ENCODE results near the gene SPATA3. TPM values are rescaled to one million over a fixed set of nuclear protein-coding genes. Genes with fewer than 3 reads are reported as not detected.

SPATA3 gene
- total and polyA plus RNA-seq, 4 donors, result not detected

- no peaks in the 10 kb centered on the region for H3K9me3 ChIP-seq (ENCODE audit: control insufficient read depth in 4 of 4, low read length in 3 of 4)
- TF ChIP-seq CTCF (IDR thresholded peaks at IDR 0.05; ENCODE audit: low read depth, low read length, missing input control) (peak; percentile 6), SP1 (IDR thresholded peaks at IDR 0.05) (no peak)
- WGBS, result 1% methylated on average over 104 of the region's 104 CpGs
- peaks cover 2 to 10% (median 5%) of the 10 kb centered on the region in 4 donors for H3K36me3 ChIP-seq (ENCODE audit: control insufficient read depth in 4 of 4, insufficient read depth in 3 of 4, low read depth in 1 of 4, low read length in 3 of 4)
- H3K27me3 ChIP-seq (ENCODE audit: control insufficient read depth in 4 of 4, insufficient read depth in 4 of 4, low read length in 3 of 4), result no peaks in the 10 kb centered on the region
- peak overlapping the region; percentile 69 to 95 (median 90) for H3K4me3 ChIP-seq (ENCODE audit: low read depth in 1 of 3, low read length in 3 of 3)
- H3K9ac ChIP-seq (ENCODE audit: low read depth in 1 of 2, low read length in 2 of 2), result peak overlapping the region in 1 of 2 donors; percentile 91
- peaks cover 8 to 67% (median 58%) of the 10 kb centered on the region in 4 donors for H3K4me1 ChIP-seq (ENCODE audit: control insufficient read depth in 4 of 4, insufficient read depth in 4 of 4, low read length in 3 of 4)
- DNase-seq (ENCODE audit: low spot score), result no peak
- peak overlapping the region; percentile 85 for H3K27ac ChIP-seq (ENCODE audit: low read depth in 1 of 2, low read length in 2 of 2)
Measured at GRCh38 chr2:231037731-231038482, 42.0 kb downstream of the SPATA3 start.

GRCh38 chr2:231038483-231039293 is 42.8 kb downstream of the SPATA3 start:
- peaks cover 2 to 15% (median 8%) of the 10 kb centered on the region in 4 donors for H3K36me3 ChIP-seq (ENCODE audit: control insufficient read depth in 4 of 4, insufficient read depth in 3 of 4, low read depth in 1 of 4, low read length in 3 of 4)
- H3K4me3 ChIP-seq (ENCODE audit: low read depth in 1 of 3, low read length in 3 of 3), result peak overlapping the region; percentile 69 to 95 (median 90)
- 10% methylated on average over 21 of the region's 21 CpGs for WGBS
- H3K27me3 ChIP-seq (ENCODE audit: control insufficient read depth in 4 of 4, insufficient read depth in 4 of 4, low read length in 3 of 4), result no peaks in the 10 kb centered on the region
- TF ChIP-seq TAF1 (conservative IDR thresholded peaks at IDR 0.05), result peak; percentile 43
- TF ChIP-seq RXRA (IDR thresholded peaks at IDR 0.05), result peak in 1 of 2 donors; percentile 14
- TF ChIP-seq FOXA2 (IDR thresholded peaks at IDR 0.05), result no peak
- peak in 1 of 2 donors; percentile 14 for TF ChIP-seq HNF4A (conservative IDR thresholded peaks at IDR 0.05)
- peak; percentile 15 for TF ChIP-seq YY1 (IDR thresholded peaks at IDR 0.05)
- peaks cover 6 to 59% (median 50%) of the 10 kb centered on the region in 4 donors for H3K4me1 ChIP-seq (ENCODE audit: control insufficient read depth in 4 of 4, insufficient read depth in 4 of 4, low read length in 3 of 4)
- H3K9ac ChIP-seq (ENCODE audit: low read depth in 1 of 2, low read length in 2 of 2), result peak overlapping the region; percentile 61 to 91
- H3K27ac ChIP-seq (ENCODE audit: low read depth in 1 of 2, low read length in 2 of 2), result peak overlapping the region; percentile 85
- no peaks in the 10 kb centered on the region for H3K9me3 ChIP-seq (ENCODE audit: control insufficient read depth in 4 of 4, low read length in 3 of 4)
- DNase-seq (ENCODE audit: low spot score), result no peak

- peaks cover 6 to 55% (median 46%) of the 10 kb centered on the region in 4 donors for H3K4me1 ChIP-seq (ENCODE audit: control insufficient read depth in 4 of 4, insufficient read depth in 4 of 4, low read length in 3 of 4)
- no peaks in the 10 kb centered on the region for H3K27me3 ChIP-seq (ENCODE audit: control insufficient read depth in 4 of 4, insufficient read depth in 4 of 4, low read length in 3 of 4)
- H3K36me3 ChIP-seq (ENCODE audit: control insufficient read depth in 4 of 4, insufficient read depth in 3 of 4, low read depth in 1 of 4, low read length in 3 of 4), result peaks cover 2 to 19% (median 8%) of the 10 kb centered on the region in 4 donors
- H3K4me3 ChIP-seq (ENCODE audit: low read depth in 1 of 3, low read length in 3 of 3), result peak overlapping the region in 2 of 3 donors; percentile 90 to 95
- no peaks in the 10 kb centered on the region for H3K9me3 ChIP-seq (ENCODE audit: control insufficient read depth in 4 of 4, low read length in 3 of 4)
- peak overlapping the region; percentile 74 to 75 for H3K27ac ChIP-seq (ENCODE audit: low read depth in 1 of 2, low read length in 2 of 2)
- no peak for DNase-seq (ENCODE audit: low spot score)
- 36% methylated on average over 6 of the region's 6 CpGs for WGBS
- H3K9ac ChIP-seq (ENCODE audit: low read depth in 1 of 2, low read length in 2 of 2), result no peak overlapping the region
- no peak for TF ChIP-seq YY1 (IDR thresholded peaks at IDR 0.05)
- no peak for TF ChIP-seq ZBTB33 (IDR thresholded peaks at IDR 0.05)
- TF ChIP-seq RXRA (IDR thresholded peaks at IDR 0.05), result no peak
- no peak for TF ChIP-seq SP1 (IDR thresholded peaks at IDR 0.05)
- no peak for TF ChIP-seq CTCF (IDR thresholded peaks at IDR 0.05; ENCODE audit: low read depth, low read length, missing input control)
- TF ChIP-seq RAD21 (IDR thresholded peaks at IDR 0.05), result no peak
- TF ChIP-seq FOXA2 (IDR thresholded peaks at IDR 0.05), result no peak
- TF ChIP-seq REST (IDR thresholded peaks at IDR 0.05), result no peak
- TF ChIP-seq MAX (IDR thresholded peaks at IDR 0.05), result no peak
- no peak for TF ChIP-seq HNF4A (conservative IDR thresholded peaks at IDR 0.05)
- TF ChIP-seq NR2F2 (IDR thresholded peaks at IDR 0.05), result no peak
- TF ChIP-seq JUND (IDR thresholded peaks at IDR 0.05), result no peak
- no peak for TF ChIP-seq ATF3 (IDR thresholded peaks at IDR 0.05)
Measured at GRCh38 chr2:231039294-231039664, 43.4 kb downstream of the SPATA3 start.

All from liver (tissue), 9 donors.